HG03066 (cell line): ENCODE results near the gene COL5A3.
"Not testable (repeated sequence)": the region's sequence is repeated elsewhere in the genome, so short reads cannot be mapped to it uniquely, and the experiment has no call there.

Experiments
- ATAC-seq: cut with Tn5 transposase; IDR thresholded peaks from one replicate; pipeline ENCODE4 v1.9.1; 2021; ENCODE audit warnings: low read depth; ENCODE audit not compliant: unreplicated experiment

COL5A3 gene

DNA sequence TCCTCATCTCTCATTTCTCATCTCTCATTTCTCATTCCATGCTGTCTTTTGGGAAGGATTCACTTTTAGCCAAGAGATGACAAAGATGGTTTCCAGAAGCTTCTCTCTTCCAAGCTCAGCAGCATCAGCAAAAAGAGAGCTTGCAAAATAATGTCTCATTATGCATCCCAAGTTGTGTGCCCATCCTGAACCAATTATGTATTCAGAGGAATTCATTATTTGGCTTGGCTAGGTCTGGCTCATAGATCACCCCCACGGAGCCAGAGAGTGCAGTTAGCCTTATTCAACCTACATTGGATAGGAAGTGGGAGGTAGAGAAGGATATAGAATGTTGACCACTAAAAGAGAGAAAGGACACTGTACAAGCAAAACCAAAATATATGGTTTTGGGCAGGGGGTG is 68.6 kb downstream of the COL5A3 start:
- ATAC-seq = no peak

DNA sequence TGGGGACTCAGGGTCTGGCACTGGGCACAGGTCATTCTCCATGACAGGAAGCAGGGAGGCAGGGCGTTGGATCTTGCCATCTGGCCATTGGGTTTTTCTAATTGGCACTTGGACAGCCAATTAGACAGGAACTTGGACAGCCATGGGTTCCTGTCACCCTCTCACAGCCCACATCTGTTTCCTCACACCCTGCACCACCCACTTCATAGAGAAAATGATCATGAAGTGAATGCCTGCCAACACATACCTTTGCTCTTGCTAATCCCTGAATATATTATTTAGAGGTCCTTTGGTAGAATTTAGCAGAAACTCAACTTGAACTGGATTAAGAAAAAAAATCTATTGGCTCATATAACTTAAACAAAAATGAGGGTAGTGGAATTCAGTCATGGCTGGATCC is 69.1 kb downstream of the COL5A3 start:
- ATAC-seq = no peak

DNA sequence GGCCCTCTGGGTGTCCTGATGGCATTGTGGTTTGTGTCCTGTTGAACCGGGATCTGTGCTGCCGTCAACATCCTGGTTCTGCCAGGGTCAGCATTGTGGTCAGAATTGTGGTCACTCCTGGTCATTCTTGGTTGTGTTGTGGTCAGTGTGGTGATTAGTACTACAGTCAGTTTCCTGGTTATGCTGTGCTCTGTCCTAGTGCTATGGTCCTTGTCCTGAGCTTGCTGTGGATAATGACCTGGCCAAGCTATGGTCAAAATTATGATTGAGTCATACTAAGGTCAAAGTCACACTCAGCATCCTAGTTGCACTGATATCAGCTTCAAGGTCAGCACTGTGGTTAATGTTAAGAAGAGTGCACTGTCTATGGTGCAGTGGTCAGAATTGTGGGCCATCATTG is 69.5 kb downstream of the COL5A3 start:
- ATAC-seq = no peak

- ATAC-seq = no peak
Measured at GRCh38 chr19:9939301-9939913, 70.9 kb downstream of the COL5A3 start.

DNA sequence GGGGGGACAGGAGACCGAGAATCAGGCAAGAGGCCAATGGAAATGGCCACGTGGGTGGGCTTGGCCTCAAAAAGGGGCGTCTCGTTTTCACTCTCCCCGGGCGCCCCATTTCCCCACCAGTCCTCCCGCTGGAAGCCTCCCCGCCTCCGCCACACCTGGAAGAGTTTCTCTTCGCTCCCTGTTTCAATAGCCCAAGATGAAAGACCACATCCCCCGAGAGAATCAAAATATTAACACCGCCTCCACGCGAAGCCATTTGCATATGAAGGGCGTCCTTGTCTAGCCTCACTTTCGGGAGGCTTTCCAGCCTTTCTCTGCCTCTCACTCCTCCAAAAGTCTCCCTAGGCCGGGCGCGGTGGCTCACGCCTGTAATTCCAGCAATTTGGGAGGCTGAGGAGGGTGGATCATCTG is 73.3 kb downstream of the COL5A3 start:
- no peak for ATAC-seq

DNA sequence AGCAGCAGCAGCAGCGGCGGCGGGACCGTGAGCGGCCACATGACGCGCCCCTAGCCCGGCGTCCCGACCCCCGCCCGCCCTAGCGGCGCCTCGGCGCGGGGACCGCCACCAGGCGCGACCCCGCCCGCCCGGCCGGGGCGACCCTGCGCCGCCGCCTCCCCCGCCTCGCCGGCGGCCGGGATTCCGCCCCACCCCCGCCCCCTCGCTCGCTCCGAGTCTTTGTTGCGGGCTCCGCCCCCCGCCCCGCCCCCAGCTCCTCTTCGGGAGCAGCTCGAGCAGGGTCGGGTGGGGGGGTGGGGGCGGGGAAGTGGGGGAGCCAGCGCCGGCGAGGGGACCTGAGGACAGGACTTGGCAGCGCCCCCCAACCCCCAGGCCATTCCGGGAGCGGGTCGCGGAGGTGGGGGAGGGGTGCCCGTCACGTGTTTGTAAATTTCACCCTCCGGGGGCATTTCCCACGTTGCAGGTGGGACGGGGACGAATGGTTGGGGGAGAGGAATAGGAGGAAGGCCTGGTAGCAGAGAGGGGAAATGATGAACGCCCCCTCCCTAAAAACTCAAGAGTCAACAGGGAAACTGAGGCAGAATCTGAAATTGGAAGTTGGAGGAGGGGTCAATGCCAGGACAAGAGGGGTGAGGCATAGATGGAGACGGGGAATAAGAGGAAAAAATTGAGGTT is 73.8 kb downstream of the COL5A3 start, which contains the start of gene OLFM2:
Gene OLFM2 (minus strand): TSS at position 190 of the 675 bp plus-strand sequence. CDS start 149 bp downstream, at position 41.
- no peak for ATAC-seq

GRCh38 chr19:9935506-9936325 is 74.6 kb downstream of the COL5A3 start:
- ATAC-seq = no peak

- no peak for ATAC-seq
Measured at GRCh38 chr19:9934132-9934950, 76.0 kb downstream of the COL5A3 start.

DNA sequence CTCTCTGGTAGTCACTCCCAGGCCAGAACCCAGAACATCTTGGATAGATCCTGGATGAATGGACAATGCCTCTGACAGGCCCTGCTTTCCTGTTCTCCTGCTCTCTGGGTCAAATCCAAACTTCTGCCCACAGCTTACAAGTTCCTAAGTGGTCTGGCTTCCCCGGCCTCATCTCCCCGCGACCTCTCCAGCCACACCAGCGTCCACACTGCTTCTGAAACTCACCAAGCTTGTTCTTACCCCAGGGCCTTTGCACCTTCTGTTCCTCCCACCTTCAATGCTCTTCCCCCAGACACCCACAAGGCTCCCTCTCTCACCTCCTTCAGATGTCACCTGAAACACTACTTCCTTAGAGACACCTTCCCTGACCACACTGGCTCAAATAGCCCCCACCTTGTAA is 77.5 kb downstream of the COL5A3 start:
- no peak for ATAC-seq

DNA sequence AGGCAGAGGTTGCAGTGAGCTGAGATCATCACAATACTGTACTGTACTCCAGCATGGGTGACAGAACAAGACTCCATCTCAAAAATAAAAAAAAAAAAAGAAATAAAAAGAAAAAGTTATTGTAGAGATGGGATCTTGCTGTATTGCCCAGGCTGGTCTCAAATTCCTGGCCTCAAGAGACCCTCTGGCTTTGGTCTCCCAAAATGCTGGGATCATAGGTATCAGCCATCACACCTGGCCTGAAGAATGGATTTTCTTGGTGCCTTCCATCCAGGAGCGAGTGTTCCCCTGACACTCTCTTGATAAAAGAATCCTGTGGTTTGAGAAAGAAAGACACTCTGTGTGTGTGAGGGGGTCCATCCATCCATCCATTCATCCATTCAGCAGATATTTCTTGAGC is 78.7 kb downstream of the COL5A3 start:
- ATAC-seq = no peak

GRCh38 chr19:9923440-9923839 is 86.9 kb downstream of the COL5A3 start:
- no peak for ATAC-seq

GRCh38 chr19:9922782-9923379 is 87.4 kb downstream of the COL5A3 start:
- not testable (repeated sequence) for ATAC-seq

- no peak for ATAC-seq
Measured at GRCh38 chr19:9917321-9917720, 93.0 kb downstream of the COL5A3 start.

DNA sequence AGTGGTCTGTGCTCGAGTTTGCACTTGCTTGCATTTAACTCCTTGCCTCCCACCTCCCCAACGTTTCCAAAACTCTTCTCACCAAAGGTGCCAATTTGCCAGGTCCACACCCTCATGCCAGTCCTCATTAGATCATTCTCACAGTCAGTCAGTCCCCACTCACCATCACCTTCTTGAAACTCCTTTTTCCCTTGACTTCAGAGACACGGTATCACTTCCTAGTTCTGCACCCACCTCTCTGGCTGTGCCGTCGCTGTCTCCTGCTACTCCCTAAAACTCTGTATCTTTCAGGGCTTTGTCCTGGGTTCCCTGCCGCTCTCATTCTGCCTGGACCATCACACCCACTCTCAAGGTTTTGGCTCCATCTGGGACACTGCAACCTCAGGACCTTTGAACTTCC is 93.6 kb downstream of the COL5A3 start:
- ATAC-seq = no peak

DNA sequence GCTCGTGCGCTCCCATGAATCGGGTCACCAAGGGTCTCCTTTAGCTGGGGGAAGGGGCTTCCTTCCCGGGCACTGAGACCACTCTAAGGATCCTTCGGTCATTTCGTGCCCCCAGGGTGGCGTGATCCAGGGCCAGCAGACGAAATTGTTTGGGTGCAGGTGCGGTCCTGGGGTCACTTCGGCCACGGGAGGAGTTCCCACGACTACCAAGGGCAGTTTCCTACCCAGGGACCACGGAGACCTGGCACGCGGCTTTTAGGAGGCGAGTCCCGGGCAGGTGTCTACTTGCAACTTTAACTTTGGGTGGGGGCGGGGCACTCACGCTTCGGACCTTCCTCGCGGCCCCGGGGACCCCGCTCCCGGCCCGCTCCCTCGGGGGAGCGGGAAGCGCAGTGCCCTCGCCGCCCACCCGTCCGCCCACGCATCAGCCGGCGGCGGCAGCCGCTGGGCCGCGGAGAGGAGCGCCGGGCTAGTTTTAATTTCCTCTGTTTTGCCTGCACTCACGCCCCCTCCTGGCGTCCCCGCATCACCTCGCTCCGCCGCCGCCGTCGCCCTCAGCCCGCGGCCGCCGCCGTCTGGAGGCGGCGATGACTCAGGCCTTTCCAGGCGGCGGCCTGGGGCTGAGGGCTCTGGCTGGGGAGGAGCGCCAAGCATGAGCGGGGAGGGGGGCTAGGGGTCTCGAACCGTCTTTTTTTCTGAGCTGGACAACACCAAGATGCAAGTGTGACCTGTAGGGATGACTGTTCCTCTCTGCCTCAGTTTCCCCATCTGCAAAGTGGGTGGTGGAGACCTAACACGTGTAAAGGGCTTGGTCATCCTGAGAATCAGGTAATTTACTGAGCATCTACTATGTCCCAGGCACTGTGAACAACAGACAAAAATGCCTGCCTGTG is 95.7 kb downstream of the COL5A3 start:
- no peak for ATAC-seq

DNA sequence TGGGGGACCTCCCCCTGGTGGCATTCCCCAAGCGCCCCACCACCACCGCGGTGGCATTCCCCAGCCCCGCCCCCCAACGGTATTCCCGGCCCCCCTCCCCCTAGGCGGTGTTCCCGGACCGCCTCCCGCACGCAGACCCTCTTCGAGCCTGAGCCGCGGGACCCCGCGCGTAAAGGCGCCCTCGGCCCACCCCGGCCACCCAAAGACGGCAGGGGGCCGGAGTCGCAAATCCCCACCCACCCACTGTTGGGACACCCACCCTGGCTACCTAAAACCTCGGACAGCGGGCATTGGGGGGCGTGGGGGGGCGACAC is 96.3 kb downstream of the COL5A3 start:
- ATAC-seq = no peak

DNA sequence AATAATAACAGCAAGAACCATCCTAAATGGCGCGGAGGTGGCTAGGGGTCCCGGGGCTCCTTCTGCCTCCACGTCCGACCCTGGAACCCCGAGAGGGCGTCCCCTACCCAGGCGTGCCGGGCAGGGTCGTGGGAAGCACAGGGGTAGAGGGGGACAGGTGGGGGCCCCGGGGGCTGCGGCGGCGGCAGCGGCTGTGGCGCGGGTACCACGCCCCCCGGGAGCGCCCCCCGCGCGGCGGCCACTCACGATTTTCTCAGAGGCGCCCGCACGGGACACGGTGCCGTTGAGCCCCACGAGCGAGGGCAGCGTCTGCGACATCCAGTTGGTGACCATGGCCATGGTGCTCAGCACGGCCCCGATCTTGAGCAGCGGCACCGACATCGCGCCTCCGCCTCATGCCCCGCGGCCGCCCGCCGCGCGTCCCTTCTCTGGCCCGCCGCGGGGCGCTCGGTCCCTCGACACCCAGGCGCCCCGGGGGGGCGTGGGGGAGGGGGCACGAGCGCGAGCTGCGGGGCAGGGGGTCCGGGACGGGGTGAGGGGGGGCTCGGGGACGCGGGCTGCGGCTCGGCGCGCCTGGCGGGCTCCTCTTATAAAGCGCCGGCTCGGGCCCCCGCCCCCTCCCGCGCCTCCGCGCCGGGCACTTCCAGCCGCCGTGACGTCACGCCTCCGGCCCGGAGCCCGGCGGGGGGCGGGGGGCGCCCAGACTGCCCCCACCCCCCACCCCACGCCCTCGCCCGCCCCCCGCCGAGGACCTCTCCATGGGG is 96.9 kb downstream of the COL5A3 start:
- no peak for ATAC-seq

DNA sequence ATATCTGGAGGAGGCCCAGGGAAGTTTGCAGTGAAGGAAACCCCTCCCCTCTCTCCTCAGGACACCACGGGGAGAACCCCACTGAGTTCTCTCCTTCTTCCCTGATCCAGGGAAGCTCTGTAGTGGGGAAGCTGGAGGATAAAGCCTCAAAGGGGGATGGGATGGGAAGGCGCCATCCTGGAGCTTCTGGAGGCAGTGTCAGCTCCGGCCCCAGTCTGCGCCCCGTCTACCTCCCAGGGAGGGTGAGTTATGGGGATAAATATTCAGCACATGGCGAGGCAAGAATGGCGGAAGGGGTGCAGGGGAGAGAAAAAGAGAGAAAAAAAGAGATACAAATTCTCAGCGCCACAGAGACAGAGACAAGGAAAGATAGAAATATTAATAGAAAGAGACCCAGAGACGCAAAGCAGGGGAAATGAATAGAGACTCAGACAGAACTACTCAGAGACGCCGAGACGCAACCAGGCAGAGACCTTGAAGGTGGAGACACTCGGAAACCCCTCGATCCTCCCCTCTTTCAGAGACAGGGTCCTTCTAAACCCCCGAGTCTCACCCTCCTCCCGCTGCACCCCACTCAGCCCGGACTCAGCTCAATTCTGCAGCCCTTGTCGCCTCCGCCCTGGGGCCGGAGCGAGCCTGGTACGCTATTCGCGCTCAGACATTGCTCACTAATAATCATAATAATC is 97.6 kb downstream of the COL5A3 start:
- ATAC-seq = no peak
